ENCODE results near the gene MATN1.

Gene MATN1

GRCh38 chr1:30734106-30734505 is 10.7 kb upstream of the MATN1 start:
- H4K20me1 ChIP-seq (ENCODE audit: insufficient read depth, low read length) = no peaks in the 10 kb centered on the region

GRCh38 chr1:30733493-30733892 is 10.1 kb upstream of the MATN1 start:
- Histone ChIP-seq H3K9me2 (ENCODE audit: low read depth, low read length) (no peaks in the 10 kb centered on the region), H3K27me3 (ENCODE audit: insufficient read depth, low read length) (no peaks in the 10 kb centered on the region; the same call in 1 of the 2 replicates), H3K9me3 (ENCODE audit: low read length) (no peaks in the 10 kb centered on the region), H3K4me2 (ENCODE audit: low read length) (no peak overlapping the region), H2AFZ (ENCODE audit: low read length) (no peak overlapping the region), H3F3A (ENCODE audit: insufficient read depth, low read length) (peaks cover 9% of the 10 kb centered on the region; the same call in 1 of the 2 replicates), H3K36me3 (ENCODE audit: insufficient read depth, low read length) (peaks cover 31% of the 10 kb centered on the region), H3K9ac (ENCODE audit: low read length) (no peak overlapping the region), H3K4me1 (ENCODE audit: insufficient read depth, low read length, severe bottlenecking) (peaks cover 11% of the 10 kb centered on the region), H3K79me2 (ENCODE audit: insufficient read depth, low read length) (no peaks in the 10 kb centered on the region), H3K4me3 (ENCODE audit: low read depth, low read length, poor library complexity, severe bottlenecking) (no peak overlapping the region), H3K27ac (ENCODE audit: low read depth, low read length, poor library complexity, severe bottlenecking) (no peak overlapping the region), H4K20me1 (ENCODE audit: insufficient read depth, low read length) (no peaks in the 10 kb centered on the region)
- TF ChIP-seq, protein P1, sequence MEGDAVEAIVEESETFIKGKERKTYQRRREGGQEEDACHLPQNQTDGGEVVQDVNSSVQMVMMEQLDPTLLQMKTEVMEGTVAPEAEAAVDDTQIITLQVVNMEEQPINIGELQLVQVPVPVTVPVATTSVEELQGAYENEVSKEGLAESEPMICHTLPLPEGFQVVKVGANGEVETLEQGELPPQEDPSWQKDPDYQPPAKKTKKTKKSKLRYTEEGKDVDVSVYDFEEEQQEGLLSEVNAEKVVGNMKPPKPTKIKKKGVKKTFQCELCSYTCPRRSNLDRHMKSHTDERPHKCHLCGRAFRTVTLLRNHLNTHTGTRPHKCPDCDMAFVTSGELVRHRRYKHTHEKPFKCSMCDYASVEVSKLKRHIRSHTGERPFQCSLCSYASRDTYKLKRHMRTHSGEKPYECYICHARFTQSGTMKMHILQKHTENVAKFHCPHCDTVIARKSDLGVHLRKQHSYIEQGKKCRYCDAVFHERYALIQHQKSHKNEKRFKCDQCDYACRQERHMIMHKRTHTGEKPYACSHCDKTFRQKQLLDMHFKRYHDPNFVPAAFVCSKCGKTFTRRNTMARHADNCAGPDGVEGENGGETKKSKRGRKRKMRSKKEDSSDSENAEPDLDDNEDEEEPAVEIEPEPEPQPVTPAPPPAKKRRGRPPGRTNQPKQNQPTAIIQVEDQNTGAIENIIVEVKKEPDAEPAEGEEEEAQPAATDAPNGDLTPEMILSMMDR (IDR thresholded peaks at IDR 0.05; ENCODE audit: low read length) = no peak
- no peak for TF ChIP-seq EZH2 (IDR thresholded peaks at IDR 0.05; ENCODE audit: borderline replicate concordance, low read length)

More at GRCh38 chr1:30734106-30734505, 10.7 kb upstream of the MATN1 start:
- Histone ChIP-seq H3K27me3 (ENCODE audit: insufficient read depth, low read length) (no peaks in the 10 kb centered on the region; the same call in 1 of the 2 replicates), H3K36me3 (ENCODE audit: insufficient read depth, low read length) (peaks cover 38% of the 10 kb centered on the region), H3K9me3 (ENCODE audit: low read length) (no peaks in the 10 kb centered on the region), H3K9me2 (ENCODE audit: low read depth, low read length) (no peaks in the 10 kb centered on the region), H3K79me2 (ENCODE audit: insufficient read depth, low read length) (no peaks in the 10 kb centered on the region), H3F3A (ENCODE audit: insufficient read depth, low read length) (peaks cover 9% of the 10 kb centered on the region; the same call in 1 of the 2 replicates), H3K4me3 (ENCODE audit: low read depth, low read length, poor library complexity, severe bottlenecking) (no peak overlapping the region), H3K27ac (ENCODE audit: low read depth, low read length, poor library complexity, severe bottlenecking) (no peak overlapping the region), H3K4me2 (ENCODE audit: low read length) (no peak overlapping the region), H3K9ac (ENCODE audit: low read length) (no peak overlapping the region), H2AFZ (ENCODE audit: low read length) (no peak overlapping the region), H3K4me1 (ENCODE audit: insufficient read depth, low read length, severe bottlenecking) (peaks cover 11% of the 10 kb centered on the region)
- no peak for TF ChIP-seq EZH2 (IDR thresholded peaks at IDR 0.05; ENCODE audit: borderline replicate concordance, low read length)
- TF ChIP-seq, protein P1 (IDR thresholded peaks at IDR 0.05; ENCODE audit: low read length) = no peak

GRCh38 chr1:30732277-30732996 is 9.1 kb upstream of the MATN1 start:
- Histone ChIP-seq H3K4me3 (ENCODE audit: low read depth, low read length, poor library complexity, severe bottlenecking) (no peak overlapping the region), H3K9ac (ENCODE audit: low read length) (no peak overlapping the region)

More at GRCh38 chr1:30732277-30732996, 9.1 kb upstream of the MATN1 start:
- TF ChIP-seq EZH2 (IDR thresholded peaks at IDR 0.05; ENCODE audit: borderline replicate concordance, low read length) = no peak
- TF ChIP-seq, protein P1 (IDR thresholded peaks at IDR 0.05; ENCODE audit: low read length) = no peak
- Histone ChIP-seq H3K27ac (ENCODE audit: low read depth, low read length, poor library complexity, severe bottlenecking) (peak overlapping the region; percentile 38), H3K9me3 (ENCODE audit: low read length) (no peaks in the 10 kb centered on the region), H3K79me2 (ENCODE audit: insufficient read depth, low read length) (no peaks in the 10 kb centered on the region), H3K36me3 (ENCODE audit: insufficient read depth, low read length) (peaks cover 24% of the 10 kb centered on the region), H3F3A (ENCODE audit: insufficient read depth, low read length) (peaks cover 9% of the 10 kb centered on the region; the same call in 1 of the 2 replicates), H3K4me2 (ENCODE audit: low read length) (no peak overlapping the region), H3K4me1 (ENCODE audit: insufficient read depth, low read length, severe bottlenecking) (peaks cover 11% of the 10 kb centered on the region), H3K27me3 (ENCODE audit: insufficient read depth, low read length) (no peaks in the 10 kb centered on the region; the same call in 1 of the 2 replicates), H4K20me1 (ENCODE audit: insufficient read depth, low read length) (no peaks in the 10 kb centered on the region), H3K9me2 (ENCODE audit: low read depth, low read length) (no peaks in the 10 kb centered on the region), H2AFZ (ENCODE audit: low read length) (no peak overlapping the region)
